KG1 (cell line): ENCODE results near the gene CFAP206.

Experiments
- DNase-seq: peaks from one replicate; lab custom pipeline; 2025; lab: John Stamatoyannopoulos, UW

CFAP206 gene

DNA sequence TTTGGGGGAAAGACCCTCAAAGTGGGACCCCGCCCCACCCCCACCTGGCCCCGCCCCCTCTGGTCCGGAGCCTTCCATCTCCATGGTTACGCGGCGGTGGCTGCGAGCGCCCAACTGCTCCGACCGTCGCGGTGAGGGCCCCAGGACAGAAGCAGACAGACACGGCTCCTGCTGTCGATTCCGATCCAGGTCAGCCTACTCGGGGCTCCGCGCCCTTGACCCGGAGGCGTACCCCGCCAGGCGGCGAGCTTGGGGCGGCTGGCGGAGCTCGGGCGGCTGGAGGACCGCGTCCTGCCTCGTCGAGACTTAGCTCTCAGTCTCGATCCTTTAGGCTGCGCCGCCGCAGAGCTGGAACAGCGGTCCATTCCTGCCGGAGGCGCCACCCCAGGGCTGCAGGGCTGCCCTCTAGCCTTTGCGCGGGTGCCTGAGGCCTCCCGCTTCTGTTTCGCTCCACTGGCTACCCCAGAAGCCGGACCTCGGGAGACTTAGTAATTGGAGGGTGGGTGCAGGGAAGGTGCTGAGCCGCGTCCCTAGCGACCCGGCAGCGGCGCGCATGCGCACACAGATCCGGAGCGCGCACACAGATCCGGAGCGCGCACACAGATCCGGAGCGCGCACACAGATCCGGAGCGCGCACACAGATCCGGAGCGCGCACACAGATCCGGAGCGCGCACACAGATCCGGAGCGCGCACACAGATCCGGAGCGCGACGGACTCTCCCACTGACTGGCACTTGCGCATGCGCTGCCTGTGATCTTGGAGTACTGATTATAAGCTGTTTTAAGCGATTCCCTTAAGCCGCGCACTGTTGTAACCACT is at the start of gene CFAP206:
TSS of gene CFAP206 (plus strand) at position 72 of the 820 bp plus-strand sequence. CDS start 1,868 bp downstream, outside the sequence.
- peak; percentile 87 for DNase-seq

- no peak for DNase-seq
Measured at GRCh38 chr6:87364602-87365252, 43.0 kb upstream of the CFAP206 start.

- no peak for DNase-seq
Measured at GRCh38 chr6:87366072-87366827, 41.5 kb upstream of the CFAP206 start.

DNA sequence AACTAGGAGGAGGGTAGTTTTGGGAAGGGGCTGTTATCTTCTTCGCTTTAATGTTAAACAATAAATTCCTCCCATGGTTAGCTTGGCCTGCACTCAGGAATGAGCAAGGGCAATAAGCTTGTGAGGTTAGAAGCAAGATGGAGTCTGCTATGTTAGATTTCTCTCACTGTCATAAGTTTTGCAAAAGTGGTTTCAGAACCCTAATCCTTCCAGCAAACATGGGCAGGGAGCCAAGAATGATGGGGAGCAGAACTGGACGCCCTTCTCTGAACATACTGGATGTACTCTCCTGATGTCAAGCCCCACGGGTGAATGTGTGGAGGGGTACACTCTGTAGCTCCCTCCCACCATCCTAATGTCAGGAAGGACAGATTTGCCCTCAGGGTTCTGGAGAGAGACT is 40.9 kb upstream of the CFAP206 start:
- DNase-seq = no peak

DNA sequence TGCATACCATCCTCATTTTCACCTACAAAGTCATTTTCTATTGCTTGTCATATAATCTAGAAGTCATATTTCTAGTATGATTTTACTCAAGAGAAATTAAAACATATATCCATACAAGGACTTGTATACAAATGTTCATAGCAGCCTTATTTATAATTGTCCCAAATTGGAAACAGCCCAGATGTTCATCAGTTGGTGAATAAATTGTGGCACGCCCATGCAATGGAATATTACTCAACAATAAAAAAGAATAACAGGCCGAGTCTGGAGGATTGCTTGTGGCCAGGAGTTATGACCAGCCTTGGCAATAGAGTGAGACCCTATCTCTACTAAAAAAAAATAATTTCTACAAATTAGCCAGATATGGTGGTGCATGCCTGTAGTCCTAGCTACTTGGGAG is 34.4 kb upstream of the CFAP206 start:
- DNase-seq = no peak

GRCh38 chr6:87375315-87375714 is 32.5 kb upstream of the CFAP206 start:
- DNase-seq = no peak

DNA sequence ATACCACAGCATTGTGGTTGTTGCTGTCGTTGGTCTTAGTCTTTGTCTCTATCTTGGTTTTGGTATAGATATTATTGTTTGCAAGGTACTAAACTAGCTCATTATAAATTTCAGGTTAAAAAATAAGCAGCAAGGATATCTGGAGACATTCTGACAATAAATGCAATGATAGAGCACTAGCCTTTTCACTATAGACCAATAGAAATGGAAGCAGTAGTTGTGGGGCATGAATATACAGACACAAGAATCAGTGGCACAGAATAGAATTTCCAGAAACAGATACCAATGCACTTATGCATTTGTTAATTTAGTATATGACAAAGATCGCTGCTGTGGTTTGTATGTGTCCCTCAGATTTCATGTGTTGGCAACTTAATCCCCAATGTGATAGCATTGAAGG is 31.1 kb upstream of the CFAP206 start:
- DNase-seq = no peak

DNA sequence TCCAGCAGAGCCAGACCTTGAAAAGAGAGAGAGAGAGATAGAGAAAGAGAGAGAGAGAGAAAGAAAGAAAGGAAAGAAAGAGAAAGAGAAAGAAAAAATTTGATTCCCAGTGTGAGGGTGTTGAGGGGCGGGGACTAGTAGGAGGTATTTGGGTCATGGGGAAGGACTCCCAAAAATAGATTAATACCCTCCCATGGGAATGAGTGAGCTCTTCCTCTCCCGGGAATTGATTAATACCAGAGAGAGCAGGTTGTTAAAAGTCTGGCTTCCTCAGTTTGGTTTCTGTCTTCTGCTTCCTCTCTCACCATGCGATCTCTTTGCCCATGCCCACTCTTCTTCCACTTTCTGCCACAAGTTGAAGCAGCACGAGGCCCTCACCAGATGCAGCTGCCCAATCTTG is 28.8 kb upstream of the CFAP206 start:
- no peak for DNase-seq

DNA sequence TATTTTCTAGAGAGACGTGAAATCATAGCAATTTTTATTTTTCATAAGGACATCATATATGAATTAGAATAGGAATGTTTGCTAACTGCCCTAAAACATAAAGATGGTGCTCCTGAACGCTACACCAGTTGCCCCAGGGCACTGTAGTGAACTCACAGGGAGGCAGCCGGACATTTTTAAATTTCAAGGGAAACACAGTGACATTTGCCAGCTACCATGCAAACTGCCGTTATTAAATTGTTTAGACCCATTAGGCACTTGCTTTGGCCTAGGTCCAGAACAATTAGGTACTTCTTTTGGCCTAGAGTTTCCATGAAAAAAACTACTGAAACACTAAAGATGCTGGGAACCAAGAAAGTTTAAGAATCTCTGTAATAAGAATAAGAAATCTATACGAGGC is 24.9 kb upstream of the CFAP206 start:
- DNase-seq = no peak

GRCh38 chr6:87384038-87384437 is 23.7 kb upstream of the CFAP206 start:
- DNase-seq = no peak

DNA sequence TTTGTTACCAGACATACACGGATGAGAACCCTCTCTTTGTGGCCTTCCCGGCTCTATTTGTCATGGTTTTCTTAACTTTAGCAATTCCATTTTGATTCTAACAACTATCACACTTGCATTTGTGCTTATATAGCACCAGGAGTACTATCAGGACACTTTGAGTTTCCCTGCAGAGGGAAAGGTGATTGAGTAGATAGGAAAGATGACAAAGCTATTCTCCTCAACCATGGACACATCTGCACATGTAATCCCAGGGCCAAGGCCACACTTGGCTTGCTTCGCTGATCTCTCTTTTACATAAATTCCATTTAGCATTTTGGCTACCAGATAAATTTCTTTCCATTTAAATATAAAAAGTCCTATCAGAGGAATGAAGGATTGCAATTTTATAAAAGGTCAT is 23.3 kb upstream of the CFAP206 start:
- DNase-seq = no peak

- peak; percentile 3 for DNase-seq
Measured at GRCh38 chr6:87391334-87391733, 16.4 kb upstream of the CFAP206 start.

- peak; percentile 33 for DNase-seq
Measured at GRCh38 chr6:87393026-87393622, 14.6 kb upstream of the CFAP206 start.

GRCh38 chr6:87395431-87395830 is 12.3 kb upstream of the CFAP206 start:
- DNase-seq = no peak

GRCh38 chr6:87396595-87397392 is 11.0 kb upstream of the CFAP206 start:
- DNase-seq = no peak

GRCh38 chr6:87397656-87398055 is 10.1 kb upstream of the CFAP206 start:
- DNase-seq = no peak

GRCh38 chr6:87401832-87402231 is 5.9 kb upstream of the CFAP206 start:
- no peak for DNase-seq

GRCh38 chr6:87407561-87407900 is 241 bp upstream of the CFAP206 start:
- peak; percentile 50 for DNase-seq

- no peak for DNase-seq
Measured at GRCh38 chr6:87408721-87409155, 966 bp downstream of the CFAP206 start.

GRCh38 chr6:87419266-87419665 is 11.5 kb downstream of the CFAP206 start:
- DNase-seq = no peak

DNA sequence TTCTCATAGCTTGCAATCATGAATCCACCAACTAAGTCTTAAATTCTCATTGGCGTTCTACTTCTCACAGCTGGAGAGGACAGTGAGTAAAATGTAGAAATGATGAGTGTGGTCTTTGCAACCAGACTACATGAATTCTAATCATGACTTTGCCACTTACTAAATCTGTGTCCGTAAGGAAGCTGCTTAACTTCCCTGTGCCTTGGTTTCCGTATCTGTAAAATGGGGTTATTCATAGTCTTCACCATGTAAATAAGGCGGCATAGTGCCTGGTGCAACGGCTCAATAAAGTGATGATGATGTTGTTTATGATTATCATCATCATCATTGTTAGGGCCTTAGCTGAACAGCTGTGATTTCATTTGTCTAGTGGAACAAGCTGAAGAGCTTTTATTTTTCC is 12.6 kb downstream of the CFAP206 start:
- no peak for DNase-seq

- no peak for DNase-seq
Measured at GRCh38 chr6:87421576-87421975, 13.8 kb downstream of the CFAP206 start.
